HG03045 (cell line): ENCODE results near the gene TLE3.
A peak's percentile ranks its signal among the peaks of the same experiment; 100 is the strongest.

ENCODE experiments used
- ATAC-seq: cut with Tn5 transposase; IDR thresholded peaks from one replicate; pipeline ENCODE4 v1.9.1; 2021; ENCODE audit warnings: mild to moderate bottlenecking, moderate library complexity; ENCODE audit not compliant: unreplicated experiment

Gene TLE3

DNA sequence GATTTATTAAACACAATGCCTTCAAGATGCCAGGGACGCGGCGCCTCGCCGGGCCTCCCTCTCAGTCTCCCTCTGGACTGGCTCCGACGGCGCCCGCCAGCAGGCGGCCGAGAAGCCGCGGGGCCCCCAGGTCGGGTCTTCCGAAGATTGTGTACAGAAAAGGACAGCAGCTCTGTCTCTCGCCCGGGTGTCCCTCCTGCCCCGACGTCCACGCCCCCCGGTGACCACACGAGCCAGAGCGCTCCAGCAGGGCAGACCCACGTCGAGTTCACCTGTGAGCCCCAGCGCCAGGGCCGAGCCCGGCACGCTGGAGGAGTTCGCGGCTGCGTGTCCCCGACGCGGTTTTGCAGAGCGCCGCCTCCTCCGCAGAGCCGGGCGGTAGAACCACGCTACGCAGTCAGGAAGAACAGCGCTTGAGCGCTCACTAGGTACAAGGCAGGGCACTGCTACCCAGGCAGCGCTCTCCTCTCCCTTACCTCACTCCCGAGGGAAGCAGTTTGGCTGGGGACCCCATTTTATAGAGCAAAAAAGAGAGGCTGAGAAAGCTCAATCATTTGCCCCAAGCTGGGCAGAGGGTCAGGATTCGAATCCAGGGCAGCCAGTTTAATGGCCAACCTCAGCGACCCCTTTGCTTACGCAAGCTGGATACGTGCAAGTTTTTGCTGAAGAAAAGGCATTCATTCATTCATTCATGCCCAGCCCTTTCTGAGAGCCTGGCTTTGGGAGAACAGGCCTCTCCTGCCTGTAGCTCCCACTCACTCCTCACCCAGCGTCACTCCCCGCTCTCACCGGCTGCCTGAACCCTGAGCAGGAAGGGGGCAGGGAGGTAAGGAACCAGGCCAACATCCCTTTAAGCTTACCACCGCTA, 3.0 kb upstream of the TLE3 start:
- ATAC-seq, result no peak

DNA sequence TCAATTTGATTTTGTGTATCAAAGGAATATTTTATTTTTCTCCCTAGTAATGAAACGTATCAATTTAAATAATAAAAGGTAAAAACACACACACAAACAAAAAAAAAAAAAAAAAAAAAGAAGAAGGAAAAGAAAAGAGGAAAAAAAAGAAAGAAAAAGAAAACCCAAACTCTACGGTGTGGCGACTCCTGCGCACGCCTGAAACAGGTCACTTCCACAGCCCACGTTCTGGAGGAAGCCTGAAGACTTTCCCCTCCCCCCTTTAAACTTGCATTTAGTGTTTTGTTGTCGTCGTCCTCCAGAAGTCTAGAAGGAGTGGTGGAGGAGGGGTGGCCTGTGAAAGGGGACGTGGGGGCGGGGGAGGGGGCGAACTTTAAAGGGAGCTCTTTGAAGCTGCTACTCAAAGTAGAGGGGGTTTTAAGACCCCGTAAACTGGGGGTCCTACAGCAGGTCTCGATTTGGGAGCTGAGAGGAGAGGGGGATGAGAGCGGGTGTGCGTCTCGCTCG, 2.3 kb upstream of the TLE3 start:
- no peak for ATAC-seq

DNA sequence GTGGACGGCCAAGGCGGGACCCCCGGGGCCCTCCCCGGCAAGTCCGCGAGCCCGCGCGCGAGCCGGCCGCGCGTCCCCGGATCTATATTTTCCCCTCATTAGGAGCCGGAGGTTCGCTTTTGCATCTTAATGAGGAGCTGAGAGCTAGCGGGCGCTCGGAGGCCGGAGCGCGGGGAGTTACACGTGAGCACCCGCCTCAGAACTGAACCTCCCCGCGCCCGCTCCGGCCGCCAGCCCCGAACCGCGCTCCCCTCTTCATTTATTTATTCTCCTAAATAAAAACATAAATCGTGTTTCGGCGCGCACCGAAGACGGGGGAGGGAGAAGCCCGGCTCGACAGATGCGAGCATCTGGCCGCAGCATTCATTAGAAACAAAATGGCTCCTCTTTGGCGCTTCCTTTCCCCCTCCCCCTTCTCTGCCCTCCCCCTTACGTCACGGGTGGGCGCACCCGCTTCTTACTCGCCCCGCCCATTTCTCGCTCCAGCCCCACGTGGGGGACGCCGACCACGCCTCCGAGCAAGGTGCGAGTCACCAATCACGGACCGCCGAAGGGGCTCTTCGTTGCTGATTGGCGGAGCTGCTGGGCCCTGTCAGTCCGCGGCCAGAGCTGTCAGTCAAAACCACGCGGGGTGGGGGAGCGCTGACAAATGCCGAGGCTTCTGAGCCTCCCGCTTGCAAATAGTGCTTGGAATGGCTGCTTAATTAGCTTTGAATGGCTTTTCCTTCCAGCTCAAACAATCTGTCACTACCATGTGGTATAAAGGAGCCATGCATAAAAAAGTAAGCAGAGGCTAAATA, 1.6 kb upstream of the TLE3 start:
- peak; percentile 68 for ATAC-seq

DNA sequence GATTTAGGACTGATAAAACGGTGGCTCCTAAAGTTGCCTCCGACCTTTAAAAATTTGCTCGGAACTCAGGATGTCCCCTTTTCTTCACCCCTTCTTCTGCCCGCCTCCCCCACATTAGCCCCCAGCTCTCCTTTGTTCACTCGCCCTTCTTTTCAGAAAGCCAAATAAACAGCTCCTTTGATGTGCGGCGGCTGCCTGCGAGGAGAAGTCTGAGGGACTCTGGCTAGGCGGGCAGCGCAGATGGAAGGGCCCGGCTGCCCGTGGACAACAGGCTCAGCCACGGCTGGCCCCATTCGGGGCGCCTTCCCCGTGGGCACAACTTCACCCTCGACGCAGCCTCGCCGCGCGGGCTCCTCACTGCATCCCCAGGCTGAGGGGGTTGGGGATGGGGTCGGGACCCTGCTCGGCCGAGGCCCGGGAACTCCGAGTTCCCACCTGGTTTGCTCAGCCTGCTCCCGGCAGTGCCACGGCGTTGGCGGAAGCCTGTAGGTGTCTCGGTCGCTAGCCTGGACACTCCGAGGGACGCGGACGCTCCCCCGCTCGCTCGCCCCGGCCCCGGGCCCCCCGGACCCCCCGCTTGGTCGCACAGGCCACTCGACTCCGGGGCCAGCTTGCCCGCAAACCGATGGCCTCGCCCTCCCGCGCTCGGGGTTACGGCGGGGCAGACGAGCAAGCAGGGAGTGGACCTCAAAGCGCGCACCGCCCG, 897 bp upstream of the TLE3 start:
- ATAC-seq, result no peak

DNA sequence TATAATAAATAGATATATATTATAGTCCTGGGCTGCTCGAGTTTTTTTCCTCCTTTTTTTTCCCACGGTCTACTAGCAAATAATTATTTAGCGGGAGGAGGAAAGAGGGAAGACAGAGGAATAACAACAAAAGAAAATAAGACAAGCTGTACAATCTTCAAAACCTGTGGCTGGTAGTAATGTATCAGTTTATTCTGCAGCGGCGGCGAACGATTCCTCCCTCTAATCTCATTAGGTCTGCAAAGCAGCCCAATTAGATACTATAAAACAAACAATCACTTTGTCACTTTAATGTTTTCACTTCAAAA, 390 bp upstream of the TLE3 start:
- ATAC-seq, result no peak

DNA sequence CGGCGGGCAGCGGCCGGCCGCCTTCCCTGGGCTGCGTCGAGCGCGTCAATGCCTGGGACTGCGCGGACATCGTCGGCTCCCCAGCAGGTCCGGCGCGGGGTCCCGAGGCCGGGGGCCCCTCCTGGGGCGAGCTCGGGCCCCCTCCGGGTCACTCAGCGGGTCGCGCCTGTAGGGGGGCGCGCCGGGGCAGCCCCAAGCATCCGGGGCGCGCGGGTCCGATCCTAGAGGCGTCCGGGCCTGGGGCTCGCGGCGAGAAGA, 725 bp downstream of the TLE3 start:
- no peak for ATAC-seq

DNA sequence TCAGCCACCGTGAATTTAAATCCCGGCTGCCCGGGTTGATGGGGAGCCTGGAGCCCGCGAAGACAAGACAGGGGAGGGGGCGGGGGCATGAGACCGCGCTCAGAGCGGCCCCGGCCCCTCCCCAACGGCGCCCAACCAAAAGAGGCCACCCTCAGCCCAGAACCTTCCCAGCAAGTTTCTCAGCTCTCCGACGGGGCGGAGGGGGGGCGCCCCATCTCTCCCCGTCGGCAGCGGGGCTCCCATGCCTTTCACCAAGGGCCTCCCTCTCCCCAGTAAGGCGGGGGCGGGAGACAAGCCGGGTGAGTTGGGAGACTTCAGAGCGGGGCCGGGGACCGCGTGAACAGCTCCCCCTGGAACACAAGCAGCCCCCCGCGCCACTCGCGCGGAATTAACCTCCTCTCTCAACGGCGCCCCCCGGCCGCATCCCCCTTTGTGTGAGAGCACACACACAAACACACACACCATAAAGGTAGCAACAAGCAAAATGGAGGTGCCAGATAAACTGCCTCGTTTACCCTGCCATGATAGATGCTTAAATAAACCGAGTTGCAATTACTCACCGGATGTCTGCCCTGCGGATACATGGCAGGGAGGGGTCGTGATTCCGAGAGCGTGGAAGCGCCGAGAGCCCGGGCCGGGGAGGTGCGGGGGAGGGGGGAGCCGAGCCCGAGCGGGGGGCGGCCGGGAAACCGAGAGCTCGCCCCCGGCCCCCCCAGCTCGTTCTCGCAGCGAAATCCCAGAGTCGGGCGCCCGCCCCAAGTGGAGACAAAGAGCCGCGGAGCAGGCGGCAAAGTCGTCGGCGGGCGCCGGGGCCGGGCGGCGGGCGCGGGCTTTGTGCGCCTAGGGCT, 1.3 kb downstream of the TLE3 start:
- no peak for ATAC-seq

DNA sequence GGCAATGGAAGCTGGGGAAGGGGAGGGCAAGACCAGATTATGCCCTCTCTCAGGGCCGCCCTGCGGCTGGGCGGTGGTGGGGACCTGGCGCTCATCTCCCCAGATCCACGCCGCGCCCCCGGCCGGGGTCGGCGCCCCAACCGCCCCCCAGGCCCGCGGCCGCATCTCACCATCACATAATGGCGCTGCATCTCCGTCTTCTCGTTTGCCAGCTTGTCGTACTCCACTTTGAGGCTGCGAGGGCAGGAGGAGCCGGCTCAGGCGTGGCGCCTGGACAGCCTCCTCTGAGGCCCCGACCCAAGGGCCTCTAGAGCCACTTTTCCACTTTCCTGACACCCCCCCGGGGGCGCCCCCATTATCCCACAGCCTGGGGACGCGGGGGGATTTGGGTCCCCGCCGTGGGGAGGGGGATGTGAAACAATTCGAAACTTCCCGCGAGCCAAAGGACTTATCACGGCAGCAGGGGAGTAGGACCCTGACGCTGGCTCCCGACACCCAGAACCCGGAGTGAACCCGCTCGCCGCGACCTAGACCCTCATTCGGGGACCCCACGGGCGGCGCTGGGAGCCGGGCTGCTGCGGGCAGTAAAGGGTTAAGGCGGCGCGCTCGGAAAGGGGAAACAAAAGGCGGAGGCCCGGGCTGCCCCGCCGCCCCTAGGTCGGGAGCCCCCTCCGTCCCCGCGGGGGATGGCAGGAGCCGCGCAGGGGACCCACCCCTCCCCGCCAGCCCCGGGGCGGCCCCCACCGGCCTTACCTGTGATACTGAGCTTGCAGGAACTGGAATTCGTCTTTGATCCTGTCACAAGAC, 2.1 kb downstream of the TLE3 start:
- no peak for ATAC-seq

DNA sequence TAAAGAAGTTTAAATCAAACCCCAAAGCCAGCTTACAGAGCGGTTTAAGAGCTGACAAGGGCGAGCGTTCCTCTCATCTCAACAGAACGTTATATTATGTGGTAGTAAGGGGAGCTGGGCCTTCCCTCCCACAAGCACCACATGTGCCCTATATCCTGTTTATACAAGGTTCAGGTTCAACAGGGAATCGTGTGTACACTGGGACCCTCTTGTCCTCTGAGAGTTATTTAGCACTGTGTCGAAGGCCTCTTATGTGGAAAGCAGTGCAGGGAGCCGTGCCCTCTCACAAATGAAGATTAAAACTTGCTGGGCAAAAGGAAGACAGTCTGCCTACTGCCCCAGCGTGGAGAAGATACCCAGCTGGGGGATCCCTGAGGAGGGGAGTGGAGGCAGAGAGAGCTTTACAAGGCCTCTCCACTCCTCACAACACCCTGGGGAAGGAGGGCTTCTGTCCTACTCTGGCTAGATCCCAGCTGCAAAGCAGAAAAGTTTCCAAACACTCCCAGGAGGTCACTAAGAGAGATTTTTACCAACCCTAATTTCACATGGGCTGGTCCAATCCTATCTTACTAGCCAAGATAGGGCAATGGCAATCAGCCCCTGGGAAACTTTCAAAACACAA, 2.9 kb downstream of the TLE3 start:
- no peak for ATAC-seq

DNA sequence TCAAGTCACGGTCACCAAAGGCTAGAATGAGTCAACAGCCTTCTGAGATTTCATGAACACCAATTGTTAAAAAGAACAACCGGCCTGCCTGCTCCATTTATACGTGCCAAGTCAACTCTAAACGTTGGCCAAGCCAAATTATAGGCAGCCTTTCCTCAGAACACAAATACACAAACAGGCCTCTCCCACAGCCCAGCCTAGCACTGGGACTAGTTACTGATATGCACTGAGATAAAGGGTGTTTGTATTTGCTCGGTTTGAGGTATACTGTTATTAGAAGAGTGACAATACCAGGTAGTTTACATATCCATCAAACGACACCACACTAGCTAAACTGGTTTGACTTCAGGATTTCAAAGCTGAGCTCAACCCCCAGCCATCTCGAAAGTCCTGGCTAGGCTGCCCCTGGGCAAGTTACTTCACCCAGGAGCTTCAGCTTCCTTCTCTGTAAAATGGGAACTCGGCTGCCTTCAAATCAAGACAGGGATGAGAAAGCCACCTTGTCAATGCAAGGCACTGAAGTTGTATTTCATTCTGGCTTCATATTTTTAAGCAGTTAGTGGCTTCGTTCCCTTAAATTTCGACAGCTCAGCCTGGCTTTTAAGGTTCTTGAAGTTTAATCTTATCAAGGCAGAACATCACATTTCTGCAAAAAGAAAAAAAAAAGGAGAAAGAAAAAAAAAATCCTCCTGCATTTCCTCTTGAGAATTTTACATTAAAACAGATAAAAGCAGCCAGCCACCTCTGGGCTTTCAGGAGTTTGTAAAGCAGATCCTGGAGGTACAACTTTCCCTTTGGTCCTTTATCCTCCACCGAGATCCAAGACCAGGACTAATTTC, 4.0 kb downstream of the TLE3 start:
- ATAC-seq, result no peak

DNA sequence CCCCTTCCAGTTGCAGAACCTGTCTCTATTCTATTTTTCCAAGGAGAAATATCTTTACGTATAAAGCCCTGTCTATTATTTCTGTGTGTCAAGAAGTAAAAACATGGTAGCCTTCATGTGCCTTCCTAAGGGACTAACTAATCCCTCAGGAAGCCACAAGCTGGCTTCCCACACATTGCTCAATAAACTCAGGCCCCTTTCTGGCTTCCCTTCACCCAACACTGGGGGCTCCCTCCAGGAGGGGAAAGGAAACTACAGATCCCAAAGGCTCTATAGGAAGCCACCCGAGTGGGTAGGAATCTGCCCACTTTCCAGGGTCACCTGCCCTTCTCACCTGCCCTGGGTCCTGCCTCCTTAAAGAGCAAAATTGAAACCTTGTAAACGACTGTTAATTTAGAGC, 4.6 kb downstream of the TLE3 start:
- no peak for ATAC-seq

DNA sequence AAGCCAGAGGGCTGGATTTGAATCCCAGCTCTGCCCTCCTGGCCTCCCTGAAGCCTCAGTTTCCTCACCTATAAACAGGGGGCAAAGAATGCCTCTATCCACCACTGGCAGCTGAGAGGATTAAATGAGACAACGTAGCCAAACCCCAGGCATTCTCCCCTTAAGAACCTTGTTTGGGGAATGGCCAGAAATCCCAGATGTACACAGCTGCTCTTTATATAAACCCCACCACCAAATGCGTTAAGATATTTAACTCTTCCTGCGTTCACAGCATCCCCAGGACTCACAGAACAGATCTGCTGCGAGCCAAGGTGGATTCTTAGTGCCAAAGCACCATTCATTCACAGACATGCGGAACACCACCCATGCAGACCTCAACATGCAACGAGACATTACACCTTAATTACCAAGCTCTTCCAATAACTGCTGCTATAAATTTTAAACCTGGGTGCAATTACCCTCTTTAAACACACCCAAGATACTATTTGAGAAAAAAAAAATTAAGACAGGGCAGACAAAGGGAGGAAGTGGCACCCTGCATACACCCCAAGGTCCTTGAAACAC, 5.2 kb downstream of the TLE3 start:
- no peak for ATAC-seq

DNA sequence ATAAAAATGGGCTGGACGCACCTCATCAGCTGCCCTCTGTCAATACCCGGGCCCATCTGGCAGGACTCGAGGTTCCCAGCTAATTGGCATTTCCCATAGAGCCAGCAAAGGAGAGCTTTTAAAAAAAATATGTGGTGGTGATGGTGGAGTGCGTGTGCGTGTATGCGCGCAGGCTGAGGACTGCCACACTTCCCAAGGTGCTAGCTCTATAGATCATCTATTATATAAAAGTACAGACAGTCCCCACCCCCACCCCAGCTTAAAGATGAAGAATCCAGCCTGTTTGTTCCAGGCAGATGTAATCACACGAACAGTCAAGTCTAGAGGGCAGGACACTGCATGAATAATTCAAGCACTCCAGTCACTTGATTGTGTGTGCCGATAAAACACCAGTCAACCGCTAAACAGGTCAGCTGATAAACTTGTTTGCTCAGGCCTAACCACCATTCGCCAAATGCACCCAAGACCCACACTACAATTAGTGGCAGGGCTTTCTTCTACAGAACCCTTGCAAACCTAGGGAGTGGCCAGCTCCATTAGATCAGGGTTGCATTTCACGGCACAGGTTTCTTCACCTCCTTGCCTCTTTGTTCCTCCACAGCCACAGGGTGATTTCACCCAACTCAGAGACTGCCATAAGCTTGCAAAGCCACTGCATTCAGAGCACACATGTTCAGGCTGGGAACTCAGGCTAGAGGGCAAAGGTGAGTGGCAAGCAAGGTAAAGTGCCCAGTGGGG, 5.8 kb downstream of the TLE3 start:
- ATAC-seq, result no peak

DNA sequence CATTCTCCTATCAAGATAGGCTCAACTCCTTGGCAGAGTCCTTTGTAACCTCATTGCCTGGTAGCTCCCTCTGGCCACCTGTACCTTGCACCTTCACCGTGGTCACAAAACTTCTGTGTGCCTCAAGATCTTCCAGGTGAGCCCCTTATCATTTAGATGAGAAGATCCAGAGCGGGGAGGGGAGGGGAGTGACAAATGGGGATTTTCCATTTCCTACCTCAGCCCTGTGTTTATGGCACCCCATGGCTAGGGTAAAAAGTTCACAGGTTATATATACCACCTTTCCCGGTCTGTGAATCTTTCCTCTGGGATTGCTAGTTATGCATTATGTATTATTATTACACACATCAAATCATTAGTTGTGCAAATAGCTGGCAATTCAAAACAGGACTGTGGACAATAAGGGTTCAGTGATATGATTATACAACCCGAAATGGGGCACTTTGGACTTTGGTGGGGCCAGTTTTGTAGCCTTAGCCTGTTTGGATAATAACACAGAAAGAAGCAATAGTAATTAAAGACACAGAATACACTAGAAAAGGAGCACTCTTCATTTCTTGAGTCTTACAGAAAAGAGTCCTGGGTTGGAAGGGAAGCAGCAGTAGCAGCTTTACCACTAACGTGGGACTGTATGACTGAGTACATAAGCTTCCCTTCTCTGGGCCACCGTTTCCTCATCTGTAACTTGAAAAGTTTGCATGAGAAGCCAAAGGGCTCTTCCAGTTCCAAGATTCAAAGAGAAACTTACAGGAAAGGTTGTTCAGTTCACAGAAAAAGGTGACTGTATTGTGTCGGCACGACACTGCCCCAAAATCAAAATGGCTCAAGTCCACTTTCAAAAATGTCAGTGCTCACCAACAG, 7.1 kb downstream of the TLE3 start:
- ATAC-seq, result no peak

DNA sequence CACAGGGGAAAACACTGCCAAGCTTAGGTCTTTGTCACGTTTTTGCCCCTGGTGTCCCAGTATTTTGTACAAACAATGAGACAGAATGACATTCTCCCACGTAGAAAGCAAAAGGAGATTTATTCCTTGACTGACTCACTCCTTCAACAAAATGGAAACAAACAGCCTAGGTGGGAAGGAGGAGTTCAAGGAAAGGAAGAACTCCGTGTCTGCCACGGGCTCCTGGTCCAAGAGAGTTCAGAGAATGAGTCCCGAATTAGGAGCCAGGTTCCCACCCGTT, 8.1 kb downstream of the TLE3 start:
- ATAC-seq, result no peak

DNA sequence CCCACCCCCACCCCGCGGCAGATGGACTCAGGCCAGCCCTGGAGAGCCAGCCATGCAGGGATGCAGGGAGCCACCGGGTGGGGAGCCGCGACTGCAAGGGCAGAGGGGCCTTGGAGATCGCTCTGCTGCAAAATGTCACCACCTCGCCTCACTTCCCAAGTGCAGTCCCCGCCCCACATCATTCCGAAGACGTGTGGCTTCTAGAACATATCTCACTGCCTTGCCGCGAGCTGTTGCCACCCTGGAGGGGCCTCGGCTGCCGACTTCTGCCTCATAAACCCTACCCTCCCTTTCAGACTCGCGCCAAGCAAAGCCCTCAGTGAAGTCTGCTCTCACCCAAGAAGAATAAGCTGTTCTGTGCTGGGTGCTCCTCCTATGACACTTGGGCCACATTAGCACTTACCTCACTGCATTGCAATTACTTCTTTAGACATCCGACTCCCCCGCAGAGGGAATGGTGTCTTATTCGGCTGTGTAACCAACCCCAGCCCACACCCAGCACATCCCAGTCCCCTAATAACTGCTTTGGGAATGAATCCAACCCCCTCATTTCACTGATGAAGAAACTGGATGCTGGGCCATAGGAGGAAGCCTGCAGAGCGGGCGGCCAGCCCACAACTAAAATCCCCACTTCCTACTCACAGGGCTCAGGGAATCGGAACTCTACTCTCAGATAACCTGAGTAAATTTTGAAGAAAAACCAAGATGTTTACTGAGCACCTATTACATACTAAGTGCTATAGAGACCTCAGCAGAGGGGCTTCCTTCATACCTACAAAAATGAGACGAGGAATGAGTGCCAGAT, 8.6 kb downstream of the TLE3 start:
- no peak for ATAC-seq
